ENCODE results near the gene ITM2C. TPM values are rescaled to one million over a fixed set of nuclear protein-coding genes. Genes with fewer than 3 reads are reported as not detected.

Gene ITM2C
- total and polyA plus RNA-seq, 2 experiments from 2014 or later, result 241 to 367 TPM

DNA sequence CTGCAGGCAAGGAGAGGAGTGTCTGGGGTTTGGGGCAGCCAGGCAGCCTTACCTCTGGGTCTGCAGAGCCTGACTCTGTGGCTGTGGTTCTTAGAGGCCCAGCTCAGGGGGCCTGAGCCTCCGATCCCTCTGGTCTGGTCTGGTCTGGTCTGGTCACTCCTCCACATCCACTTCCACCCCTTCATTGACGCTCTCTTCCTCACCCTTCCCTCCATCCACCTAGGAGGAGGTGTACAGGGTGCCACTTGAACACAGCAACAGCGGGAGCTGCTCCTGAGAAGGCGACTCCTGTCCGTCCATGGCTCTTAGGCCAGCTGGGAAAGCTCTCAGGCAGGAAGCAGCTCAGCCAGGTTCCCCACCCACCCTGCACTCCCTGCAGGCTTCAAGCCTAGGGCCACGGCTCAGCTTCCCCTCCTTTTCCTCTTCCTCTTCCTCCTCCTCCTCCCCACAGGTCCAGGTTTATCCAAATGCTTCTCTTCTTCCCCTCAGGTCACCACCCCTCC is 43.4 kb downstream of the ITM2C start (continued):
- TF ChIP-seq ZNF331 (CRISPR knock-in tag; IDR thresholded peaks at IDR 0.05; ENCODE audit: low read depth), result no peak
- TF ChIP-seq ETS1 (IDR thresholded peaks at IDR 0.05), result no peak
- TF ChIP-seq EZH2phosphoT487 (IDR thresholded peaks at IDR 0.05; ENCODE audit: unreplicated experiment), result no peak
- TF ChIP-seq POLR2AphosphoS5 (IDR thresholded peaks at IDR 0.05; ENCODE audit: low read depth), result no peak

DNA sequence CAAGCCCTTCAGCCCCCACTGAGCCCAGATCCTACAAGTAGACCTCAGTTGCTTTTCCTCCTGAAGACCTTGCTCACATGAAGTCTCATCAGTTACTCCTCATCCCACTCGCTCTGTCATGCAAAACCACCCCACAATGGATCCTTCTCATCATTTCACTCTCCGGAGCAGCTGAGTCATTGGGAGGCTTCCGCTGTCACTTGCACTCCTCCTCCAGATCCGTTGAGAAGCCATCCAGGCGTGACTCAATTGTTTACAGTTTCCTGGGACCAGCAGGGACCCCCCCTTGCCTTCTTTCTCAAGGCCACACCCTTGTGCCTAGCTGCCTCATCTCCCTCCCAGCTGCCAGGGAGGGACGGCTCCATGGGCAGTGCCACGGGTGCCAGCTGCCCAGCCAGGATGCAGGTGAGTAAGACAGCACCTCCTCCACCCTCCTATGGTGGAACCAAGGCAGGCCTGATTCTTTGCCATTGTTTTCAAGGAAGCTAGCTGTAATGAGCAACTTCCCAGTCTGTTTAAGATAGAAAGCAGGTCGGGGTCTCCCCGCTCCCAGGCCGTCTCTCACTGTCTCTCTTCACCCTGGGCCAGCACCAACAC is 44.0 kb downstream of the ITM2C start:
- no peaks in the 10 kb centered on the region for H3K79me2 ChIP-seq (replicated peaks; ENCODE audit: insufficient read depth)
- Mint-ChIP-seq H3K4me1 (peaks cover 27% of the 10 kb centered on the region), H3K9me3 (peaks cover 3% of the 10 kb centered on the region; the same call in 2 of the 3 replicates), H3K36me3 (ENCODE audit: low read depth) (no peaks in the 10 kb centered on the region; the same call in 2 of the 3 replicates), H3K27ac (no peak overlapping the region), H3K27me3 (ENCODE audit: insufficient read depth, low read depth, poor library complexity) (peaks cover 25% of the 10 kb centered on the region), H3K4me3 (no peak overlapping the region)
- no peak overlapping the region for H3K4me2 ChIP-seq
- H3K4me1 ChIP-seq (ENCODE audit: insufficient read depth), result peaks cover 13% of the 10 kb centered on the region
- DNase-seq (ENCODE audit: low spot score) (no peak), ATAC-seq (no peak)
- no peak overlapping the region for H3K4me3 ChIP-seq
- no peaks in the 10 kb centered on the region for H3F3A ChIP-seq (replicated peaks; ENCODE audit: low read depth)
- H4K20me1 ChIP-seq (replicated peaks; ENCODE audit: insufficient read depth), result no peaks in the 10 kb centered on the region
- TF ChIP-seq JUNB (IDR thresholded peaks at IDR 0.05; ENCODE audit: unreplicated experiment) (no peak), CTCF (conservative IDR thresholded peaks at IDR 0.05; ENCODE audit: low read depth in 2 of 2) (no peak), ZNF114 (CRISPR knock-in tag; IDR thresholded peaks at IDR 0.05) (no peak), EZH2 (IDR thresholded peaks at IDR 0.05; ENCODE audit: low read depth, unreplicated experiment) (no peak)
- H3K36me3 ChIP-seq (ENCODE audit: insufficient read depth), result no peaks in the 10 kb centered on the region
- no peak overlapping the region for H2AFZ ChIP-seq
- H3K27ac ChIP-seq (ENCODE audit: low read depth), result no peak overlapping the region
- no peaks in the 10 kb centered on the region for H3K27me3 ChIP-seq (ENCODE audit: insufficient read depth)
- H3K9me2 ChIP-seq (ENCODE audit: insufficient read depth), result peaks cover 8% of the 10 kb centered on the region; the same call in 1 of the 2 replicates

GRCh38 chr2:230909841-230910545 is 45.3 kb downstream of the ITM2C start:
- Mint-ChIP-seq H3K4me1 (peaks cover 20% of the 10 kb centered on the region), H3K27me3 (ENCODE audit: insufficient read depth, low read depth, poor library complexity) (peaks cover 22% of the 10 kb centered on the region), H3K4me3 (no peak overlapping the region), H3K36me3 (ENCODE audit: low read depth) (no peaks in the 10 kb centered on the region; the same call in 2 of the 3 replicates), H3K9me3 (peaks cover 3% of the 10 kb centered on the region; the same call in 2 of the 3 replicates), H3K27ac (no peak overlapping the region)
- Histone ChIP-seq H3K36me3 (ENCODE audit: insufficient read depth) (no peaks in the 10 kb centered on the region), H3K27ac (ENCODE audit: low read depth) (no peak overlapping the region), H3K4me1 (ENCODE audit: insufficient read depth) (peaks cover 12% of the 10 kb centered on the region), H3K9me2 (ENCODE audit: insufficient read depth) (peaks cover 8% of the 10 kb centered on the region; the same call in 1 of the 2 replicates), H3K4me2 (no peak overlapping the region), H2AFZ (no peak overlapping the region), H3F3A (replicated peaks; ENCODE audit: low read depth) (no peaks in the 10 kb centered on the region), H4K20me1 (replicated peaks; ENCODE audit: insufficient read depth) (no peaks in the 10 kb centered on the region), H3K27me3 (ENCODE audit: insufficient read depth) (no peaks in the 10 kb centered on the region), H3K79me2 (replicated peaks; ENCODE audit: insufficient read depth) (no peaks in the 10 kb centered on the region), H3K4me3 (no peak overlapping the region)
- ATAC-seq (no peak), DNase-seq (ENCODE audit: low spot score) (no peak)
- TF ChIP-seq CTCF (conservative IDR thresholded peaks at IDR 0.05; ENCODE audit: low read depth in 2 of 2), result no peak
- TF ChIP-seq POLR2AphosphoS5 (IDR thresholded peaks at IDR 0.05; ENCODE audit: low read depth), result no peak
- TF ChIP-seq EZH2 (IDR thresholded peaks at IDR 0.05; ENCODE audit: low read depth, unreplicated experiment), result no peak
- TF ChIP-seq ZNF114 (CRISPR knock-in tag; IDR thresholded peaks at IDR 0.05), result no peak
- no peak for TF ChIP-seq JUNB (IDR thresholded peaks at IDR 0.05; ENCODE audit: unreplicated experiment)
